OCI-LY1 (cell line): ENCODE measurements around the gene TMEM212.

Source experiments
- H2AFZ ChIP-seq: fragments of 200-600 bp; sonication (generic), shearing (Covaris generic); 2 replicates; pipeline ENCODE4 v1.6.0; 2014; ENCODE audit warnings: antibody characterized with exemption, mild to moderate bottlenecking, low read length
- H3F3A ChIP-seq: fragments of 200-600 bp; sonication (generic), shearing (Covaris generic); 2 replicates; pipeline ENCODE4 v1.6.0; 2014; ENCODE audit warnings: mild to moderate bottlenecking, antibody characterized with exemption, low read length, moderate library complexity; ENCODE audit not compliant: insufficient read depth
- H3K27ac ChIP-seq: fragments of 200-600 bp; sonication (generic); 2 replicates; pipeline ENCODE4 v1.5.1; 2014; ENCODE audit warnings: low read length, mixed run types, mild to moderate bottlenecking, low read depth; ENCODE audit not compliant: poor library complexity, severe bottlenecking
- H3K27me3 ChIP-seq: fragments of 200-600 bp; sonication (generic); 2 replicates; pipeline ENCODE4 v1.6.0; 2014; ENCODE audit warnings: antibody characterized with exemption, mild to moderate bottlenecking, low read length, moderate library complexity; ENCODE audit not compliant: insufficient read depth
- H3K36me3 ChIP-seq: fragments of 200-600 bp; sonication (generic); 2 replicates; pipeline ENCODE4 v1.6.1; 2014; ENCODE audit warnings: mild to moderate bottlenecking, antibody characterized with exemption, low read length, moderate library complexity, mixed read lengths; ENCODE audit not compliant: insufficient read depth
- H3K4me1 ChIP-seq: fragments of 200-600 bp; sonication (generic); 2 replicates; pipeline ENCODE4 v1.5.1; 2014; ENCODE audit warnings: mild to moderate bottlenecking, low read length, moderate library complexity; ENCODE audit not compliant: insufficient read depth, severe bottlenecking
- H3K4me2 ChIP-seq: fragments of 200-600 bp; sonication (generic), shearing (Covaris generic); 2 replicates; pipeline ENCODE4 v1.6.1; 2014; ENCODE audit warnings: low read length
- H3K4me3 ChIP-seq: fragments of 200-600 bp; sonication (generic); 2 replicates; pipeline ENCODE4 v1.5.1; 2014; ENCODE audit warnings: low read length, low read depth, mild to moderate bottlenecking, mixed read lengths; ENCODE audit not compliant: poor library complexity, severe bottlenecking
- H3K79me2 ChIP-seq: fragments of 200-600 bp; shearing (Covaris generic); 2 replicates; pipeline ENCODE4 v1.6.1; 2016; ENCODE audit warnings: mixed run types, low read length, mixed read lengths; ENCODE audit not compliant: insufficient read depth
- H3K9ac ChIP-seq: fragments of 200-600 bp; sonication (generic), shearing (Covaris generic); 2 replicates; pipeline ENCODE4 v1.6.1; 2014; ENCODE audit warnings: mild to moderate bottlenecking, low read length, mixed read lengths
- H3K9me2 ChIP-seq: fragments of 200-600 bp; sonication (generic), shearing (Covaris generic); 2 replicates; pipeline ENCODE4 v1.6.1; 2014; ENCODE audit warnings: low read depth, mild to moderate bottlenecking, low read length, mixed read lengths
- H3K9me3 ChIP-seq: fragments of 200-600 bp; shearing (Covaris generic); 2 replicates; pipeline ENCODE4 v1.6.1; 2014; ENCODE audit warnings: low read length, mixed read lengths
- H4K20me1 ChIP-seq: fragments of 200-600 bp; sonication (generic), shearing (Covaris generic); 2 replicates; pipeline ENCODE4 v1.6.0; 2016; ENCODE audit warnings: mild to moderate bottlenecking, low read length; ENCODE audit not compliant: insufficient read depth
- CTCF ChIP-seq: fragments of 200-600 bp; sonication (generic), shearing (Covaris generic); IDR thresholded peaks from 2 replicates; pipeline ENCODE4 v1.5.1; 2017; ENCODE audit warnings: mild to moderate bottlenecking, antibody characterized with exemption, low read length, moderate library complexity, mixed read lengths
- EZH2 ChIP-seq: fragments of 200-600 bp; sonication (generic), shearing (Covaris generic); IDR thresholded peaks from 2 replicates; pipeline ENCODE4 v1.8.0; 2017; ENCODE audit warnings: borderline replicate concordance, mixed run types, mild to moderate bottlenecking, antibody characterized with exemption, low read length, moderate library complexity, mixed read lengths

TMEM212 gene

DNA sequence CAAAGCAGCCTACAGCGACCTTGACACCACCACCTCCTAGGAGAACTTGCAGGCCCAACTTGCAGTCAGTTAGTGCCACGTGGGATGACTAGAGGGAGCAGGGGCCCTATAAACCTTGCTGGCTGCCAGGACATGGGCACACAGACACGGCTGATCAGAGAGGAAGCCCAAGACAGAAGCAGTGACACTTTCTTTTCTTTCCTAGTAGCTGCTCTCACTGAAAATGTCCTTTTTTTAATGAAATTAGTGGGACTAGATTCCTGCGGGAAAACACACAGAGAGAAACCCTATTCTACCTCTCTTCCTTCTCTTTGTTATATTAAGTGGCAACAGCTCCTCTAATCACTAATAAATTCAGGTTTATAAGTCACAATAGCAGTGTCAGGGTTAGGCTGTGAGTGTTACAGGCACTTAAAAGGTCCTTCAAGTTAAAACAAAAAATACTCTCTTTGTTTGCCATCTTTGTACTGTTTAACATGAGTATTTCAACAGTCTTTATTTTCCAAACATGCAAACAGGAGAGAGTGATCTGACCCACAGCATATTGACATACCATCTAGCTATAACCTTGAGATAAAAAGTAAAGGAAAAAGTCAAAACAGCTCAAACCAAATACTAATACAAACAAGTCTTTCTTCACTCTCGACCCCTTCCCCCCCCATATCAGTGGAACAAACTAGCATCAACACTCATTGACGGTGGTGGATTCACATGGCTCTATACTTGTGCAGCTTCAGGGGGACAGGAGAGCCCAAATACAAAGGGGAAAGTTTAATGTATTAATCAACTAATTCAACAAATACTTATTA, 2.1 kb upstream of the TMEM212 start:
- no peaks in the 10 kb centered on the region for H4K20me1 ChIP-seq
- H3K27ac ChIP-seq = no peak overlapping the region
- H3K4me3 ChIP-seq = no peak overlapping the region
- H3K79me2 ChIP-seq = no peaks in the 10 kb centered on the region
- no peaks in the 10 kb centered on the region for H3K9me2 ChIP-seq
- H3K36me3 ChIP-seq = no peaks in the 10 kb centered on the region
- no peaks in the 10 kb centered on the region for H3K4me1 ChIP-seq
- no peaks in the 10 kb centered on the region for H3K9me3 ChIP-seq
- no peak overlapping the region for H3K4me2 ChIP-seq
- no peak overlapping the region for H2AFZ ChIP-seq
- H3K9ac ChIP-seq = no peak overlapping the region
- H3F3A ChIP-seq = no peaks in the 10 kb centered on the region
- H3K27me3 ChIP-seq = no peaks in the 10 kb centered on the region
- TF ChIP-seq CTCF (no peak), EZH2 (no peak)

- no peaks in the 10 kb centered on the region for H4K20me1 ChIP-seq
- no peak overlapping the region for H3K4me2 ChIP-seq
- H3K36me3 ChIP-seq = no peaks in the 10 kb centered on the region
- no peaks in the 10 kb centered on the region for H3K27me3 ChIP-seq
- no peaks in the 10 kb centered on the region for H3K79me2 ChIP-seq
- no peak overlapping the region for H3K9ac ChIP-seq
- H3K4me3 ChIP-seq = no peak overlapping the region
- no peak for TF ChIP-seq CTCF
- TF ChIP-seq EZH2 = no peak
- no peaks in the 10 kb centered on the region for H3K9me3 ChIP-seq
- no peak overlapping the region for H2AFZ ChIP-seq
- H3K4me1 ChIP-seq = no peaks in the 10 kb centered on the region
- H3K9me2 ChIP-seq = no peaks in the 10 kb centered on the region
- H3F3A ChIP-seq = no peaks in the 10 kb centered on the region
- H3K27ac ChIP-seq = no peak overlapping the region
Measured at GRCh38 chr3:171841620-171842000, 1.5 kb upstream of the TMEM212 start.

GRCh38 chr3:171844873-171845272, 1.7 kb downstream of the TMEM212 start:
- Histone ChIP-seq H3K4me3 (no peak overlapping the region), H3K27me3 (no peaks in the 10 kb centered on the region), H3K9me2 (no peaks in the 10 kb centered on the region), H3K36me3 (no peaks in the 10 kb centered on the region), H3K4me1 (no peaks in the 10 kb centered on the region), H4K20me1 (no peaks in the 10 kb centered on the region), H2AFZ (no peak overlapping the region), H3F3A (no peaks in the 10 kb centered on the region), H3K9me3 (no peaks in the 10 kb centered on the region), H3K4me2 (no peak overlapping the region), H3K9ac (no peak overlapping the region), H3K79me2 (no peaks in the 10 kb centered on the region), H3K27ac (no peak overlapping the region)
- TF ChIP-seq CTCF (no peak), EZH2 (no peak)
